DOHH2 (cell line): Measurements from ENCODE around the gene STARD3.

Experiments used
- H3F3A ChIP-seq: fragments of 200-600 bp; sonication (generic), shearing (Covaris generic); 2 replicates; pipeline ENCODE4 v1.6.0; 2016; ENCODE audit warnings: antibody characterized with exemption, mild to moderate bottlenecking; ENCODE audit not compliant: control insufficient read depth, insufficient read depth
- H3K27ac ChIP-seq: fragments of 200-600 bp; sonication (generic); 2 replicates; pipeline ENCODE4 v1.5.1; 2014; ENCODE audit warnings: low read depth, mild to moderate bottlenecking, low read length, moderate library complexity
- H3K27me3 ChIP-seq: fragments of 200-600 bp; sonication (generic); 2 replicates; pipeline ENCODE4 v1.6.1; 2014; ENCODE audit warnings: mild to moderate bottlenecking, low read length, mixed read lengths; ENCODE audit not compliant: control insufficient read depth
- H3K36me3 ChIP-seq: fragments of 200-600 bp; sonication (generic); 2 replicates; pipeline ENCODE4 v1.6.1; 2014; ENCODE audit warnings: mild to moderate bottlenecking, low read length, moderate library complexity, mixed read lengths; ENCODE audit not compliant: control insufficient read depth
- H3K4me1 ChIP-seq: fragments of 200-600 bp; sonication (generic); 2 replicates; pipeline ENCODE4 v1.6.1; 2014; ENCODE audit warnings: mild to moderate bottlenecking, low read length, mixed read lengths; ENCODE audit not compliant: control insufficient read depth
- H3K4me2 ChIP-seq: fragments of 200-600 bp; sonication (generic); 2 replicates; pipeline ENCODE4 v1.6.0; 2014; ENCODE audit warnings: mild to moderate bottlenecking, low read length, moderate library complexity
- H3K4me3 ChIP-seq: fragments of 200-600 bp; sonication (generic); 2 replicates; pipeline ENCODE4 v1.5.1; 2014; ENCODE audit warnings: mild to moderate bottlenecking, low read length, mixed read lengths
- H3K79me2 ChIP-seq: fragments of 200-600 bp; sonication (generic); 2 replicates; pipeline ENCODE4 v1.6.1; 2014; ENCODE audit warnings: mild to moderate bottlenecking, low read length, mixed read lengths; ENCODE audit not compliant: control insufficient read depth
- H3K9me2 ChIP-seq: fragments of 200-600 bp; sonication (generic); replicated peaks from 2 replicates; pipeline ENCODE4 v1.6.1; 2014; ENCODE audit warnings: mild to moderate bottlenecking, low read length, mixed read lengths; ENCODE audit not compliant: control insufficient read depth
- H3K9me3 ChIP-seq: fragments of 200-600 bp; sonication (generic); 2 replicates; pipeline ENCODE4 v1.6.1; 2014; ENCODE audit warnings: antibody characterized with exemption, low read length, mixed read lengths; ENCODE audit not compliant: control insufficient read depth, insufficient read depth
- H4K20me1 ChIP-seq: fragments of 200-600 bp; sonication (generic); 2 replicates; pipeline ENCODE4 v1.6.0; 2014; ENCODE audit warnings: low read depth, mild to moderate bottlenecking, antibody characterized with exemption, low read length, moderate library complexity; ENCODE audit not compliant: control insufficient read depth, insufficient read depth
- EZH2phosphoT487 ChIP-seq: fragments of 200-600 bp; sonication (generic); IDR thresholded peaks from 2 replicates; pipeline ENCODE4 v1.6.1; 2017; ENCODE audit warnings: borderline replicate concordance, mild to moderate bottlenecking, antibody characterized with exemption, low read length, moderate library complexity, mixed read lengths
- TF ChIP-seq, protein P1 (sequence below): fragments of 200-600 bp; sonication (generic); IDR thresholded peaks from one replicate; pipeline ENCODE4 v1.5.1; 2014; ENCODE audit warnings: antibody characterized with exemption, mild to moderate bottlenecking, low read depth, low read length; ENCODE audit not compliant: poor library complexity, severe bottlenecking

Gene STARD3

DNA sequence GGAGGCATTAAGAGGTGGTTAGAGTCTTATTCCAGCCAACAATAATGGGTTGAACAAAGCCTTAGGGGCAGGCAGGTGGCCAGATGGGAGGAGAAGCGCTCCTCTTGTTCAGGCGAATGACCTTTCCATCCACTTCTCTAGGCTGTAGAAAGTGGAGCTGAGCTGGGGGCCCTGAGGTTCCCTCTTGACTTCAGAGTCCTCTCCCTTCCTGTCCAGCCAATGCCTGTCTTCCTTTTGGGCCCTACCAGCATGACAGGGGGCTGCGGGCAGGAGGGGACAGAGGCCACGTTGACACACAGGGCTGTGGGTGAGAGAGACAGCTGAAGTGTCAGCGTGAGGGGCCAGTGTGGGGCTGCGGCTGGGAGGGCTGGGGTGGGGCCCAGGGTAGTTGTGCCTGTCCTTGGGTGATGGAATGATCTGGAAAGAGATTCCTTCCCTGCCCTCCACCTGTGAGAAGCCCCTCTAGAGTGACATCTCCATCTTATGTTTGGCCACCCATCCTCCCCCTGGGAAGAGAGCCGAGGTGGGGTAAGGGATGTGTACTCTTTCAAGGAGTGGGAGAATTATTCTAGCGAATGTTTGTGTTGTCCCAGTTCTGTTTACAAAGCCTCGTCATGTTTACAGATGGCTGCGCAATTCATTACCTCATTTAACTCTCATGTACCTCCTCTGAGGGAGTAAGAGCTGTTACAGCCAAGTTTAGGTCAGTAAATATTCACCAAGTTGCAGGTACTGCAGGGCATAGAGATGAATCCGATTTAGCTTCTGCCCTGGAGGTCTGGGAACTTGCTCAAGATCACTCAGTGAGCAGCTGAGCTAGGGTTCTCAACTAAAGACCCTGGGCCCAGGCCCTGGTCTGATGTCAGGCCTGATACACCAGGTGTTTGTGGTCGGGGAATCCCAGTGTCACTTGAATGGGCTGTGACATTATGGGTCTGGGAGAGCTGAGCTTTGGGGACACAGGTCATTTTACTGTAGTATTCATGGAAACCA, 66.3 kb downstream of the STARD3 start:
- H3K4me2 ChIP-seq = no peak overlapping the region
- no peaks in the 10 kb centered on the region for H3K36me3 ChIP-seq
- TF ChIP-seq, protein P1, sequence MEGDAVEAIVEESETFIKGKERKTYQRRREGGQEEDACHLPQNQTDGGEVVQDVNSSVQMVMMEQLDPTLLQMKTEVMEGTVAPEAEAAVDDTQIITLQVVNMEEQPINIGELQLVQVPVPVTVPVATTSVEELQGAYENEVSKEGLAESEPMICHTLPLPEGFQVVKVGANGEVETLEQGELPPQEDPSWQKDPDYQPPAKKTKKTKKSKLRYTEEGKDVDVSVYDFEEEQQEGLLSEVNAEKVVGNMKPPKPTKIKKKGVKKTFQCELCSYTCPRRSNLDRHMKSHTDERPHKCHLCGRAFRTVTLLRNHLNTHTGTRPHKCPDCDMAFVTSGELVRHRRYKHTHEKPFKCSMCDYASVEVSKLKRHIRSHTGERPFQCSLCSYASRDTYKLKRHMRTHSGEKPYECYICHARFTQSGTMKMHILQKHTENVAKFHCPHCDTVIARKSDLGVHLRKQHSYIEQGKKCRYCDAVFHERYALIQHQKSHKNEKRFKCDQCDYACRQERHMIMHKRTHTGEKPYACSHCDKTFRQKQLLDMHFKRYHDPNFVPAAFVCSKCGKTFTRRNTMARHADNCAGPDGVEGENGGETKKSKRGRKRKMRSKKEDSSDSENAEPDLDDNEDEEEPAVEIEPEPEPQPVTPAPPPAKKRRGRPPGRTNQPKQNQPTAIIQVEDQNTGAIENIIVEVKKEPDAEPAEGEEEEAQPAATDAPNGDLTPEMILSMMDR = no peak
- no peak for TF ChIP-seq EZH2phosphoT487
- H3K9me3 ChIP-seq = no peaks in the 10 kb centered on the region
- no peaks in the 10 kb centered on the region for H3K9me2 ChIP-seq
- 0 out of 2 replicates have a peak, but pooled peaks cover 2% of the 10 kb centered on the region for H3F3A ChIP-seq
- H3K4me3 ChIP-seq = no peak overlapping the region
- no peaks in the 10 kb centered on the region for H3K79me2 ChIP-seq
- peaks cover 19% of the 10 kb centered on the region for H3K27me3 ChIP-seq
- no peak overlapping the region for H3K27ac ChIP-seq
- H4K20me1 ChIP-seq = no peaks in the 10 kb centered on the region
- peaks cover 12% of the 10 kb centered on the region for H3K4me1 ChIP-seq

- H3F3A ChIP-seq = 0 out of 2 replicates have a peak, but pooled peaks cover 2% of the 10 kb centered on the region
- no peaks in the 10 kb centered on the region for H3K9me2 ChIP-seq
- no peak overlapping the region for H3K4me3 ChIP-seq
- H3K4me1 ChIP-seq = peaks cover 15% of the 10 kb centered on the region
- no peaks in the 10 kb centered on the region for H4K20me1 ChIP-seq
- H3K79me2 ChIP-seq = no peaks in the 10 kb centered on the region
- no peak for TF ChIP-seq EZH2phosphoT487
- TF ChIP-seq, protein P1 = no peak
- H3K4me2 ChIP-seq = no peak overlapping the region
- H3K27me3 ChIP-seq = peaks cover 19% of the 10 kb centered on the region
- H3K9me3 ChIP-seq = no peaks in the 10 kb centered on the region
- no peaks in the 10 kb centered on the region for H3K36me3 ChIP-seq
- H3K27ac ChIP-seq = no peak overlapping the region
These were observed 67.0 kb downstream of the STARD3 start for GRCh38 chr17:39703913-39704312.

GRCh38 chr17:39704821-39705551, 68.0 kb downstream of the STARD3 start:
- H3K79me2 ChIP-seq = no peaks in the 10 kb centered on the region
- H3K36me3 ChIP-seq = no peaks in the 10 kb centered on the region
- TF ChIP-seq EZH2phosphoT487 = no peak
- no peak overlapping the region for H3K4me3 ChIP-seq
- H3K4me2 ChIP-seq = no peak overlapping the region
- H3K9me2 ChIP-seq = no peaks in the 10 kb centered on the region
- H4K20me1 ChIP-seq = no peaks in the 10 kb centered on the region
- peaks cover 19% of the 10 kb centered on the region for H3K4me1 ChIP-seq
- 0 out of 2 replicates have a peak, but pooled peaks cover 2% of the 10 kb centered on the region for H3F3A ChIP-seq
- no peak overlapping the region for H3K27ac ChIP-seq
- peaks cover 19% of the 10 kb centered on the region for H3K27me3 ChIP-seq
- H3K9me3 ChIP-seq = no peaks in the 10 kb centered on the region
